K562 (cell line): Measurements from ENCODE around the gene MYO1E. TPM values are rescaled to one million over a fixed set of nuclear protein-coding genes. Genes with fewer than 3 reads are reported as not detected.
"Not testable (repeated sequence)": the region's sequence is repeated elsewhere in the genome, so short reads cannot be mapped to it uniquely, and the experiment has no call there.

Experiments
- ATAC-seq: fragments of 200-7000 bp; cut with Tn5 transposase; 3 replicates; pipeline ENCODE4 v1.9.1; 2020; ENCODE audit warnings: moderate library complexity
- BruUV-seq: library from RNA; stranded (reverse); fragments of 400-500 nt; replicated peaks from 2 replicates; lab custom pipeline; 2021; lab: Mats Ljungman, UMichigan
- CTCF ChIA-PET: fragments of 300-600 bp; formaldehyde crosslinking; extraction: SDS; loops from one replicate; lab custom pipeline; 2021; ENCODE audit warnings: low intra/inter-chr PET ratio; lab: Yijun Ruan, JAX
- POLR2A ChIA-PET: fragments of 300-600, 350-650 bp; sonication (Branson Sonifier 250); formaldehyde crosslinking; extraction: SDS; loops from one replicate; lab custom pipeline; 2021; ENCODE audit warnings: antibody characterized with exemption, inconsistent platforms; lab: Yijun Ruan, JAX
- DNase-seq, 4 experiments: peaks; one replicate each; pipeline versions ENCODE4 v3.0.0 to v3.0.0-alpha.2; 2011 to 2018; ENCODE audit warnings: low spot score in 3 of 4, mixed read lengths in 3 of 4; ENCODE audit errors: extremely low read depth in 1 of 4
- FAIRE-seq: peaks from 2 replicates; lab custom pipeline; 2011; peaks lifted over from hg19 to GRCh38; lab: Jason Lieb, UNC
- H2AFZ ChIP-seq: 2 replicates; pipeline ENCODE4 v1.6.0; 2011; ENCODE audit warnings: low read depth, low read length, control low read depth, inconsistent platforms
- H3K27ac ChIP-seq: fragments of 200-600 bp; 3 replicates; pipeline ENCODE4 v1.8.0; 2011; ENCODE audit warnings: low read depth, mild to moderate bottlenecking, control low read depth, inconsistent platforms, low read length, moderate library complexity, mixed read lengths; ENCODE audit errors: extremely low read depth
- H3K27me3 ChIP-seq, 2 experiments: fragments of 300-600 bp in 1 of 2; 2 replicates in 1 of 2; 3 replicates in 1 of 2; pipeline versions ENCODE4 v1.6.0 to v1.8.0; 2011; ENCODE audit warnings: inconsistent platforms in 2 of 2, low read length in 2 of 2, mild to moderate bottlenecking in 1 of 2, mixed read lengths in 1 of 2, moderate library complexity in 1 of 2; ENCODE audit not compliant: control insufficient read depth in 2 of 2, insufficient read depth in 2 of 2
- H3K36me3 ChIP-seq: fragments of 300-600 bp; 3 replicates; pipeline ENCODE4 v1.8.0; 2011; ENCODE audit warnings: mild to moderate bottlenecking, low read length, inconsistent platforms; ENCODE audit not compliant: control insufficient read depth, insufficient read depth
- H3K4me1 ChIP-seq, 2 experiments: fragments of 200-600 bp in 1 of 2; replicated peaks in 1 of 2; 2 replicates in 1 of 2; 3 replicates in 1 of 2; pipeline versions ENCODE4 v1.5.1 to v1.8.0; 2011; ENCODE audit warnings: inconsistent platforms in 2 of 2, low read length in 2 of 2, mild to moderate bottlenecking in 1 of 2, mixed read lengths in 1 of 2, moderate library complexity in 1 of 2; ENCODE audit not compliant: control insufficient read depth in 2 of 2, insufficient read depth in 2 of 2
- H3K4me2 ChIP-seq: 2 replicates; pipeline ENCODE4 v1.6.1; 2011; ENCODE audit warnings: low read length, control low read depth, inconsistent platforms, mixed read lengths; ENCODE audit not compliant: insufficient read depth
- H3K4me3 ChIP-seq: fragments of 200-600 bp; sonication (generic), shearing (Covaris generic); 2 replicates; pipeline ENCODE4 v1.5.1; 2016; ENCODE audit warnings: control low read depth, inconsistent platforms
- H3K79me2 ChIP-seq: fragments of 200-600 bp; 3 replicates; pipeline ENCODE4 v1.8.0; 2011; ENCODE audit warnings: low read length, inconsistent platforms; ENCODE audit not compliant: control insufficient read depth, insufficient read depth
- H3K9ac ChIP-seq, 2 experiments: 2 replicates each; pipeline versions ENCODE4 v1.6.0 to v1.6.1; 2011; ENCODE audit warnings: low read depth in 2 of 2, low read length in 2 of 2, control low read depth in 1 of 2, inconsistent platforms in 1 of 2, mild to moderate bottlenecking in 1 of 2, mixed read lengths in 1 of 2; ENCODE audit not compliant: insufficient read depth in 1 of 2
- H3K9me1 ChIP-seq: one replicate; pipeline ENCODE4 v1.6.0; 2011; ENCODE audit warnings: inconsistent platforms, mild to moderate bottlenecking, low read length, moderate library complexity; ENCODE audit not compliant: control insufficient read depth, insufficient read depth
- H3K9me3 ChIP-seq: replicated peaks from 2 replicates; pipeline ENCODE4 v1.5.1; 2011; ENCODE audit warnings: low read depth, low read length, inconsistent platforms; ENCODE audit not compliant: control insufficient read depth, insufficient read depth
- H4K20me1 ChIP-seq: replicated peaks from 2 replicates; pipeline ENCODE4 v1.6.1; 2011; ENCODE audit warnings: low read length, inconsistent platforms, mixed read lengths; ENCODE audit not compliant: control insufficient read depth, insufficient read depth
- NFE2 ChIP-seq: IDR thresholded peaks from 2 replicates; pipeline ENCODE4 v1.6.1; 2014; ENCODE audit warnings: antibody characterized with exemption, low read depth
- ZNF431 ChIP-seq: sonication (generic); formaldehyde crosslinking; IDR thresholded peaks from 2 replicates; pipeline ENCODE4 v1.8.0; 2022; ENCODE audit warnings: mild to moderate bottlenecking, missing genetic modification reagents
- WGBS: fragments of 100-300 bp; shearing (Covaris generic); methylation state at CpG from one replicate; pipeline ENCODE4 v1.1.6; 2016; ENCODE audit warnings: low coverage, mixed read lengths; ENCODE audit not compliant: insufficient coverage; ENCODE audit errors: missing lambda C conversion rate; 5-methylcytosine and 5-hydroxymethylcytosine counted together
- in situ Hi-C: fragments of 300-500 bp; cut with MboI; formaldehyde crosslinking; loops from 4 replicates; pipeline ENCODE4 v1.15.0; 2018; ENCODE audit warnings: inconsistent platforms, mixed read lengths
- intact Hi-C: fragments of 100-400 bp; cut with micrococcal nuclease; formaldehyde crosslinking; loops from 2 replicates; pipeline ENCODE4 v1.14.2; 2022
- polyA plus RNA-seq, 8 experiments: library from polyadenylated mRNA; depleted of rRNA in 4 of 8; stranded (reverse) in 5 of 8; unstranded in 3 of 8; fragments of >200 nt; fragmentation: Nextera tagmentation in 2 of 8; fragmentation: Illumina TruSeq in 1 of 8; extraction: Ambion mirVana in 2 of 8; extraction: Trizol in 1 of 8; gene quantifications; 2 replicates each; pipeline versions ENCODE4 v1.2.1 to v1.2.3, GENCODE V29; 2011 to 2014; ENCODE audit warnings: inconsistent platforms in 1 of 8, missing spikeins in 1 of 8
- total RNA-seq, 7 experiments: library from RNA; depleted of rRNA in 6 of 7; stranded (reverse); fragments of >200 nt in 6 of 7; fragmentation: Illumina TruSeq in 2 of 7; extraction: Trizol in 2 of 7; gene quantifications; 2 replicates each; pipeline versions ENCODE4 v1.2.1 to v1.2.3, GENCODE V29; 2011 to 2021; ENCODE audit warnings: low replicate concordance in 1 of 7
- TF ChIP-seq, protein P1 (sequence below): fragments of 450-650 bp; IDR thresholded peaks from one replicate; pipeline ENCODE4 v1.6.1; 2018; ENCODE audit warnings: mild to moderate bottlenecking, moderate library complexity; ENCODE audit not compliant: partially characterized antibody

MYO1E gene
- total and polyA plus RNA-seq, 9 of the 15 experiments (the other 6 are each of a cell fraction or from before 2014, with no cell fraction given), result under 0.01 to 0.44 (median 0.01) TPM; not detected in 6

DNA sequence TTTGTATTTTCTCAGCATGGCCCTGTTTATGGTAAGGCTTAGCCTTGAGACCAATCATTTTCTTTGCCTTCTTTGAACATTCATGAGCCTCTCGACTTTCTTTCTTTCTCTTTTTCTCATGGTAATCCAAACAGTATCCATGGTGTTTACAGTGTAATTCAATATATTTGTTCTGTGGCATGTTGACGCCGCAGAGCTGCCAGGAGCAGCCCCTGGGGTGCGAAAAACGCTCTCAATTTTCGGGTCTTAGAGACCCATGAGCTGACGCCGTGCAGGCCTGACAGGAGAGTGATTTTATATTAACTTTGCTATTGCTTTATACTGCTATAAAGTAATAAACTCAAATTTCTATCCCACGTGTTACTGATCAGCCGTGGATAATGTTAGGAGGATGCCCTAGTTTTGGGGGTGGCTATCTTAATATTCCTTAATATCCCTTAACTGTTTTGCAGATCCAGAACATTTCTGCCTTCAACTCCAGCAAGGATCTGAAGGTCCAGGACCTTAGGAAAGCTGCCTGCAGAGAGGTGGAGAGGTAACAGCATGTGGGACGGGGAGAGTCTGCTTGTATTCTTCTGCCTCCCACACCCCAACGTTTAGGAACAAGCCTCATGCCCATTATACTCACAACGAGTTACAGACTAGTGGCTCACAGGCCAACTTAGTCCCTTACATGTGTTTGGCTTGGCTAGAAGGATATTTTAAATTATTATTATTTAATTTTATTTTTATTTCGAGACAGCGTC is 29.3 kb upstream of the MYO1E start (continued):
- TF ChIP-seq, protein P1, sequence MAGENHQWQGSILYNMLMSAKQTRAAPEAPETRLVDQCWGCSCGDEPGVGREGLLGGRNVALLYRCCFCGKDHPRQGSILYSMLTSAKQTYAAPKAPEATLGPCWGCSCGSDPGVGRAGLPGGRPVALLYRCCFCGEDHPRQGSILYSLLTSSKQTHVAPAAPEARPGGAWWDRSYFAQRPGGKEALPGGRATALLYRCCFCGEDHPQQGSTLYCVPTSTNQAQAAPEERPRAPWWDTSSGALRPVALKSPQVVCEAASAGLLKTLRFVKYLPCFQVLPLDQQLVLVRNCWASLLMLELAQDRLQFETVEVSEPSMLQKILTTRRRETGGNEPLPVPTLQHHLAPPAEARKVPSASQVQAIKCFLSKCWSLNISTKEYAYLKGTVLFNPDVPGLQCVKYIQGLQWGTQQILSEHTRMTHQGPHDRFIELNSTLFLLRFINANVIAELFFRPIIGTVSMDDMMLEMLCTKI, result no peak
- TF ChIP-seq NFE2, result no peak
- TF ChIP-seq ZNF431 (CRISPR knock-in tag), result no peak

GRCh38 chr15:59401051-59401823 is 28.6 kb upstream of the MYO1E start:
- in situ Hi-C loops, result not testable (repeated sequence)

More at GRCh38 chr15:59401051-59401823, 28.6 kb upstream of the MYO1E start:
- H3K4me2 ChIP-seq, H3K27ac ChIP-seq, H4K20me1 ChIP-seq, BruUV-seq, H3K4me3 ChIP-seq, intact Hi-C loops, H3K4me1 ChIP-seq, H3K36me3 ChIP-seq, H3K9me3 ChIP-seq, H3K9me1 ChIP-seq, H2AFZ ChIP-seq, ATAC-seq, H3K9ac ChIP-seq, H3K79me2 ChIP-seq, FAIRE-seq, DNase-seq: not testable (repeated sequence)
- CTCF ChIA-PET, result interaction anchor here (0.6 kb wide), 1 partner anchor 778 kb away, joined by 7 read pairs; no protein-coding TSS in a partner anchor
- peaks cover 19 to 41% of the 10 kb centered on the region in 2 experiments for H3K27me3 ChIP-seq
- WGBS, result 1% methylated on average over 10 of the region's 10 CpGs
- POLR2A ChIA-PET, result interaction anchor here (0.7 kb wide), 1 partner anchor 98 kb away, joined by 3 read pairs; no protein-coding TSS in a partner anchor
